ENCODE measurements around the gene CEP41.

CEP41 gene

DNA sequence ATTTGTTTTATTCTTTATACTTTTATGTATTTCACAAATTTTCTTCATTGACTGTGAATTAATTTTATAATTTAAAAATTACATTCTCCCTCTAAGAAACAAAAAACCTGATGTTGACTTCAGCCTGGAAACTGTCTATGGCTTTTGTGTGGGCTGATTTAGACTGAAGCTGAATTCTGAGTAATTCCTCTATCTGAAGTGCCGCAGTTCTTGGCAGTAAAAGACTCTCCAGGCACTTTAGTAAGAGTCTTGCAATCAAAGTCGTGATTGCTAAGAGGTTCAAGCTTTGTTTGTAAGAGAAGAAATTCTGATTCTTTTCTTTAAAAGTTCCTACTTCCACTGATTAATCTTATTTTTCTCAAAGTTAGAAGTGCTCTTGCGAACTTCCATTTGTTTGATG lies 3.4 kb upstream of the CEP41 start:
- H3K9me3 Mint-ChIP-seq: peaks cover 2 to 5% of the 10 kb centered on the region in 2 donors
- no peak overlapping the region for H3K27ac Mint-ChIP-seq
- DNase-seq (no peak), ATAC-seq (replicated peaks) (no peak)
- no peak overlapping the region for H3K4me3 Mint-ChIP-seq
- H3K27me3 Mint-ChIP-seq: peaks cover 0 to 9% of the 10 kb centered on the region in 2 donors
- H3K4me1 Mint-ChIP-seq: peaks cover 8 to 27% of the 10 kb centered on the region in 2 donors
- H3K36me3 Mint-ChIP-seq: peaks cover 3 to 7% of the 10 kb centered on the region in 2 donors

DNA sequence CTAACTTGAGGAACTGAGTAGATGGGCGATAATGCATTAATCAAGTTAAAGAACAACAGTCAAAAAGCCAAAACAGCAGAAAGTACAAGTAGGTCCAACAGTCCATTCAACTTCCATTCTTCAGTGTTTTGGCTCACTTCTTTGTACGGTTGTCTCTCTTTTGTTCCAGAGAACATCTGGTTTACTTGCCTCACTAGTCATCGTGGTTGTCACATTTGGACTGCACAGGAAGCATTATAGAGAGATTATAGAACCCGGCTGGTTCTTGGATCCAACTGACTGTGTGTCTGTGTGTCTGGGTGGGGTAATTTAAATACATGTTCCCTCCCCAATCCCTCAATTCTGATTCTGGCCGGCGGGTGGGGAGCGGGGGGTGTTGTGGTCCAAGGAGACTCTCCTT lies 1.8 kb upstream of the CEP41 start:
- peaks cover 0 to 5% of the 10 kb centered on the region in 2 donors for H3K27me3 Mint-ChIP-seq
- H3K9me3 Mint-ChIP-seq: no peaks in the 10 kb centered on the region
- peaks cover 2 to 4% of the 10 kb centered on the region in 2 donors for H3K36me3 Mint-ChIP-seq
- DNase-seq (no peak), ATAC-seq (replicated peaks) (no peak)
- peaks cover 8 to 28% of the 10 kb centered on the region in 2 donors for H3K4me1 Mint-ChIP-seq
- H3K27ac Mint-ChIP-seq: no peak overlapping the region
- H3K4me3 Mint-ChIP-seq: no peak overlapping the region

DNA sequence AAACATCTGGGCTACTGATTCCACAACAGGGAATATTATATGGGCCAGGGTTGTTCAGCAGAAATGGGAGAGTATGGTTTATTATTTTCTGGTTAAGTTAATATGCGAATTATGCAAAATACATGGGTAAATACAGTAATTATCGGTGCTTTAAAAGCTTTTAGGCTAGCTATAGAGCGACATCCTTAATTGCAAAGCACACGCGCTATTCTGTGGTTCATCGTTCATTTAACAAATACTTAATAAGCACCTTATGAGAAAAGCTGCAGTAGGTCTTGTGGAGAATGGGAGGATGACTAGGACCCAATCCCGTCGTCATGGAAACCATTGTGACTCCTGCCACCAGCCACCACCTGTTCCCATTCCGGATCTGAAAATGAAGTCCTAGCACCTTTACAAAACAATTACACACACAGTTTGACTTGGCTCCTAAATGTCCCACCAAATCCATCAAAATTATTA lies 623 bp upstream of the CEP41 start:
- peaks cover 8 to 28% of the 10 kb centered on the region in 2 donors for H3K4me1 Mint-ChIP-seq
- DNase-seq: no peak
- peaks cover 2 to 7% of the 10 kb centered on the region in 2 donors for H3K36me3 Mint-ChIP-seq
- peak overlapping the region; percentile 98 to 99 for H3K4me3 Mint-ChIP-seq
- ATAC-seq (replicated peaks): no peak
- H3K9me3 Mint-ChIP-seq: no peaks in the 10 kb centered on the region
- H3K27me3 Mint-ChIP-seq: peaks cover 0 to 5% of the 10 kb centered on the region in 2 donors
- H3K27ac Mint-ChIP-seq: peak overlapping the region; percentile 100

DNA sequence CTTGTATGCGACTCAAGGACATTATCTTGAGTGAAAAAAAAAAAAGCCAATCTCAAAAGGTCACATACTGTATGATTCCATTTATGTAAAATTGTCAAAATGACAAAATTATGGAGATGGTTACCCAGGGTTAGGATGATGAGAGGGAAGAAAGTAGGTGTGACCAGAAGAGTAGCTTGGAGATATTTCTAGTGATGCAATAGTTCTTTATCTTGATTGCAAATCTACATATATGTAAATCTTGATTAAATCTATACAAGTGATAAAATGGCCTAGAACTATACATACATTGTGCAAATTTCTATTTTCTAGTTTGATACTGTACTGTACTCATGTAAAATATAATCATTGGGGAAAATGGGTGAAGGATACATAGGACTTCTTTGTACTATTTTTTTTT lies 4.6 kb downstream of the CEP41 start:
- H3K27me3 Mint-ChIP-seq: no peaks in the 10 kb centered on the region
- no peak for ATAC-seq (replicated peaks)
- no peak overlapping the region for H3K4me3 Mint-ChIP-seq
- peaks cover 10 to 19% of the 10 kb centered on the region in 2 donors for H3K4me1 Mint-ChIP-seq
- H3K9me3 Mint-ChIP-seq: no peaks in the 10 kb centered on the region
- no peak for DNase-seq
- H3K27ac Mint-ChIP-seq: no peak overlapping the region
- H3K36me3 Mint-ChIP-seq: peaks cover 2 to 7% of the 10 kb centered on the region in 2 donors

DNA sequence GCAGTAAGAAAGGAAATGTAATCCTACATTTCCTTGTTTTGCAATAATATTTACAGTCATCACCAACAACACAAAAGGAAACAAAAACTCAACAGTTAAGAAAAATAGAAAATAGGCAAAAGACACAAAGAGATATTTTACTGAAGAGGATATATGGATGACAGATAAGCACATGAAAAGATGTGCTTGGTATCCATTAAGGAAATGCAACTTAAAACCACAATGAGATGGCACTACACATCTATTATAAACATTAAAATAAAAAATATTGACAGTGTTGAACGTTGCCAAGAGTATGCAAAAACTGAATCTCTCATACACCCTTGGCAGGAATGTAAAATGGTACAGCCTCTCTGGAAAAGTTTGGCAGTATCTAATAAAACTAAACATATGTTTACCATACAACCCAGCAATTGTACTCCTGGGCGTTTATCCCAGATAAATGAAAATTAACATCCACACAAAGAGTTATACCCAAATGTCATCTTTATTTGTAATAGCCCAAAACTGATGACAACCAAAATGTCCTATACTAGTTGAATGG lies 5.4 kb downstream of the CEP41 start:
- H3K27ac Mint-ChIP-seq: no peak overlapping the region
- H3K4me1 Mint-ChIP-seq: peaks cover 7 to 13% of the 10 kb centered on the region in 2 donors
- H3K4me3 Mint-ChIP-seq: no peak overlapping the region
- no peaks in the 10 kb centered on the region for H3K9me3 Mint-ChIP-seq
- no peaks in the 10 kb centered on the region for H3K27me3 Mint-ChIP-seq
- H3K36me3 Mint-ChIP-seq: peaks cover 0 to 3% of the 10 kb centered on the region in 2 donors
- DNase-seq (no peak), ATAC-seq (replicated peaks) (no peak)

DNA sequence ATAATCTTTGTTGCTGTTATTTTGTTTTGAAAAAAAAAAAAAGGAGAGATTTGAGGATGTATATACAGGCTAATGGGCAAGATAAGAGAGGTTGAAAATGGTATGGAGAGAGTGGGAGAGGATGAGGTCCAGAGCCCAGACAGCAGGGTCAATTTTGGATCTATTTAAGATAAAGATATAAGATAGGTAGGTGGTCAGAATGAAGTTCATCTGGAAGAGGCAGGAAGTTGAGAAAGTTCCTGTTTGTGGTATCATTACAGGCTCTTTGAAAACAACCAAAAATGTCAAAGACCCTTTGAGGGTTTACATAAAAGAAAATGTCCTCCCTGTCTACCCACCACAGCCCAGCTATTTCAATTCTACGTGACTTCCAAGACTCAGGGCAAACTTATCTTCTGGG lies 7.5 kb downstream of the CEP41 start:
- peaks cover 0 to 2% of the 10 kb centered on the region in 2 donors for H3K4me1 Mint-ChIP-seq
- H3K27ac Mint-ChIP-seq: no peak overlapping the region
- H3K36me3 Mint-ChIP-seq: peaks cover 4 to 6% of the 10 kb centered on the region in 2 donors
- DNase-seq (no peak), ATAC-seq (replicated peaks) (no peak)
- no peaks in the 10 kb centered on the region for H3K9me3 Mint-ChIP-seq
- no peaks in the 10 kb centered on the region for H3K27me3 Mint-ChIP-seq
- H3K4me3 Mint-ChIP-seq: no peak overlapping the region

DNA sequence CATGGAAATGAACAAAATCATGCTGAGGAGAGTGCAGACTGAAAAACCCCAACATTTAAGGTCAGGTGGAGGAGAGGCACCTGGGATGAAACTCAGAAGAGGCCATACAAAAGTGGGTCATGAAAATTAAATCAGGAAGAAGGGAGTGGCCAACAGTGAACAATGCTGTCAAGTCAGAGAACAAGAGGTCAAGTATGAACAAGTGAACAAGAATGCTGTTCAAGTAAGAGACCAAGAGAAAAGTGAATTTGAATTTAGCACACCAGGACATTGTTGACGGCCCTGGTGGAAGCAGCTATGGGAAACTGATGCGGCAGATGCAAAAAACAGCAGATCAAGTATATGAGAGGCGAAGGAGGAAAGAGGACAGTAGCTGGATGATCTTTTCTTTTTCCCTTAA lies 7.9 kb downstream of the CEP41 start:
- Mint-ChIP-seq H3K27ac (no peak overlapping the region), H3K4me1 (peaks cover 0 to 2% of the 10 kb centered on the region in 2 donors), H3K27me3 (no peaks in the 10 kb centered on the region), H3K9me3 (no peaks in the 10 kb centered on the region), H3K4me3 (no peak overlapping the region), H3K36me3 (peaks cover 4 to 6% of the 10 kb centered on the region in 2 donors)
- DNase-seq (no peak), ATAC-seq (replicated peaks) (no peak)

DNA sequence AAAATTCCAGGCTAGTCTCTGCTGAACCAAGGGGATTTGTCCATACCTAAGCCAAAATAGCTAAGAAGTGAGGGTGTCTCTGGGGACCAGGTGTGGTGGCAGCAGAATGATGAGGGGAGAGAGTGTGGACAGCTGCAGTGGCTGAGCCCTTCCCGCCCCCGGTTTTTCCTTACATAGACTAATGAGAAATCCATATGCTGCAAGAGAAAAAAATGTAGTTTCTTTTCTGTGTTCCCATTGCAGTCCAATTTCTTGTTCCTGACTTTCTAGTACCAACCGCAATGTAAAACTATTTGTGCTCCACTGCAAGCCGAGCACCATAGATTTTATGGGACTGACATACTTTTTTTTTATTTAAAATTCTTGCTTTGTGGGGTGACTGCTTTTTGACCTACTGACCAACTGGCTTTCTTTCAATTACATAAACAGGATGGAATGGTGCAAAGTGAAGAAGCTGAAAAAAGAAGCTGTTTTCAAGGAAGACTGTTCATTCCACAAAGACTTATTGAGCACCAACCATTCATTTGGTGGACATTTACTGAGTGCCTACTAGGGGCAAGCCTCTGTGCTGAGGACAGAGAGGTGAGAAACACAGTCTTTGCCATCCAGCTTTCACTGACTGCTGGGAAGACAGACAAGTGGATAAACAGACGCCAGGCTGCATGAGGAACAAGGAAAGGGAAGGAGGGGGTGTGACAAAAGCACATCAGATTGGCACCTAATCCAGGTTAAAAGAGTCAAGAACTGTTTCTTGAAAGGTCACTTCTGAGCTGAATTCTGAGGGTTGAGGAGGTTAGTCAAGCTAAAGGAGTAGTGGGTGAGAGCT lies 9.8 kb downstream of the CEP41 start:
- Mint-ChIP-seq H3K36me3 (peaks cover 3 to 6% of the 10 kb centered on the region in 2 donors), H3K4me1 (peaks cover 0 to under 1% of the 10 kb centered on the region in 2 donors), H3K27ac (no peak overlapping the region), H3K27me3 (no peaks in the 10 kb centered on the region), H3K4me3 (no peak overlapping the region), H3K9me3 (no peaks in the 10 kb centered on the region)
- ATAC-seq (replicated peaks) (no peak), DNase-seq (no peak)

DNA sequence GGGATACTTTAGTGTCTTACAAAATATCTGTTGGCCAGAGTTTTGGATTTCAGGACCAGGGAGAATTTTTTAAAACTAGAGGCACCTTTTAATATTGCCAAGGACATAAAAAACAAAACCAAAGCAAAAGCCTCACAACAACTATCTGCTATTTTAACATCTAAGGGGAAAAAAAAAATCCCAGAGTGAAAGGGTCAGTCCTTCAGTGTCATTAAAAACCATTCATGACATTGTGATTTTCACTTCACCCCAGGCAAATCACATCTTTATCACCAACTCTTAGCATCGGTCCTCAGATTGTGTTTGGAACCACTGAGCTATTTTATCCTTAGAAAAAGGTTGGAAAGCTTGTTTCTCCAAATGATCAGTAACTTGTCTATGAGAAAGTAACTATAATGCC lies 10.7 kb downstream of the CEP41 start:
- H3K4me1 Mint-ChIP-seq: no peaks in the 10 kb centered on the region
- peaks cover 6 to 7% of the 10 kb centered on the region in 2 donors for H3K36me3 Mint-ChIP-seq
- no peak overlapping the region for H3K4me3 Mint-ChIP-seq
- ATAC-seq (replicated peaks) (no peak), DNase-seq (no peak)
- H3K27ac Mint-ChIP-seq: no peak overlapping the region
- H3K9me3 Mint-ChIP-seq: no peaks in the 10 kb centered on the region
- H3K27me3 Mint-ChIP-seq: no peaks in the 10 kb centered on the region

DNA sequence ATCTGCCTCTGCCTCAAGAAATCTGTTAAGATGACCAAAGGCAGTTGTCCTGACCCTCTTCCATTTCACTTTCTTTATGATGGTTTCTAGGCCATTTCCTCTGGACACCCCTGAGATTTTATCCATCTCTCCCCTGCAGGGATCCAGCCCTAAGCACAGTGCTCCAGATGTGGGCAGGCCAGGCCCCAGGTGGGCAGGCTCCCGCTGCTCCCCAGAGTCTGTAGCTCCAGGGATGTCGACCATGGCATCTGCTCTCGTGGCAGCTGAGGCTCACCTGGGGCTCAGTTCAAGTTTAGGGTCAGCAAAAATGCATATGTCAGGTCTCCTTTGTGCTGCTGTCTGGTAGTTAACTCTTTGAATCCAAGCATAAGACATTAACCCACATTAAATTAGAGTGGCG lies 11.8 kb downstream of the CEP41 start:
- Mint-ChIP-seq H3K4me1 (no peaks in the 10 kb centered on the region), H3K4me3 (no peak overlapping the region), H3K36me3 (peaks cover 6 to 7% of the 10 kb centered on the region in 2 donors), H3K9me3 (no peaks in the 10 kb centered on the region), H3K27me3 (no peaks in the 10 kb centered on the region), H3K27ac (no peak overlapping the region)
- ATAC-seq (replicated peaks) (no peak), DNase-seq (no peak)

DNA sequence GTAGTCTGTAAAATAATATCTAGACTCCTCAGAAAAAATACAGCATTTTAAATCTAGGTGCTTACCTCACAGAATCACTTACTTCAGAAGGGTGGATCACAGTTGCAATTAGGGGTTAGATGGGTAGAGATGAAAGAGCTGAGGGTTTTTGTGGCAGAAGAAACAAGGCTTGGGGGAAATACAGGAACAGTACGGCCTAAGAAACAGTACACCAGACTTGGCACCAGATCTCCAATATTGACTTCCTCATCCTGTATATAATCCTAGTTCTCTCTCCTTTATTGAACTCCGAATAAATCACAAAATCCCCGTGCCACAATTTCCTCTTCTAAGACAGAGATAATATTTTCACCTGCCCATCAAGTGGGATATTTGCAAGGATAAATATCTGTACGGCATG lies 14.3 kb downstream of the CEP41 start:
- ATAC-seq (replicated peaks): no peak
- peaks cover 6 to 7% of the 10 kb centered on the region in 2 donors for H3K36me3 Mint-ChIP-seq
- no peak overlapping the region for H3K4me3 Mint-ChIP-seq
- no peak overlapping the region for H3K27ac Mint-ChIP-seq
- H3K4me1 Mint-ChIP-seq: no peaks in the 10 kb centered on the region
- DNase-seq: no peak
- no peaks in the 10 kb centered on the region for H3K27me3 Mint-ChIP-seq
- H3K9me3 Mint-ChIP-seq: no peaks in the 10 kb centered on the region

DNA sequence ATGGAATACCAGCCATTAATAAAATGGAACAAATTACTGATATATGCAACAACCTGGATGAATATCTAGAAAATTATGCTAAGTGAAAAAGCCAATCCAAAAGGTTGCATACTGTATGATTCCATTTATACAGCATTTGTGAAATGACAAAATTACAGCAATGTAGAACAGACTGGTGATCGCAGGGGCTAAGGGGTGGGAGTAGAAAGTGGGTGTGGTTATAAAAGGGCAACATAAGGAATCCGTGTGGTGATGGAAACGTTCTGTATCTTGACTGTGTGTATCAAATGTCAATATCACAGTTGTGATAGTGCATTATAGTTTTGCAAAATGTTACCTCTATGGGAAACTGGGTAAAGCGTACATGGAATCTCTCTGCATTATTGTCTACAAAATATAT lies 15.0 kb downstream of the CEP41 start:
- no peaks in the 10 kb centered on the region for H3K9me3 Mint-ChIP-seq
- no peak for ATAC-seq (replicated peaks)

DNA sequence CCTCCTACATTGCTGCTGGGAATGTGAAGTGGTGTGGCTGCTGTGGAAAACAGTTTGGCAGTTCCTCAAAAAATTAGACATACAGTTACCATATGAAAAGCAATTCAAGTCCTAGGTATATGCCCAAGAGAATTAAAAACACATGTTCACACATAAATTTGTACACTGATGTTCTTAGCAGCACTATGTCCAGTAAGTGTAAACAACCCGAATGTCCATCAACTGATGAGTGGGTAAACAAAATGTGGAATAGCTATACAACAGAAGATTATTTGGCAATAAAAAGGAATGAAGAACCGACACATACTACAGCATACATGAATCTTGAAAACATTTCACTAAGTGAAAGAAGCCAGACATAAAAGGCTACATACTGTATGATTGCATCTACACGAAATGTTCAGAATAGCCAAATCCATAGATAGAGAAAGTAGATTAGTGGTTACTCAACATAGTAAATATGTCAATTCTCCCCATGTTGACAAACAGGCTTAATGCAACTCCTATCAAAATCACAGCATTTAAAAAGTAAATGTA lies 17.2 kb downstream of the CEP41 start:
- no peak overlapping the region for H3K27ac Mint-ChIP-seq
- H3K4me1 Mint-ChIP-seq: no peaks in the 10 kb centered on the region
- ATAC-seq (replicated peaks) (no peak), DNase-seq (no peak)
- no peaks in the 10 kb centered on the region for H3K27me3 Mint-ChIP-seq
- H3K9me3 Mint-ChIP-seq: no peaks in the 10 kb centered on the region
- no peak overlapping the region for H3K4me3 Mint-ChIP-seq
- H3K36me3 Mint-ChIP-seq: peaks cover 4 to 15% of the 10 kb centered on the region in 2 donors

More for the DNA sequence above, 15.0 kb downstream of the CEP41 start:
- Mint-ChIP-seq H3K27me3 (no peaks in the 10 kb centered on the region), H3K27ac (no peak overlapping the region), H3K4me3 (no peak overlapping the region), H3K4me1 (no peaks in the 10 kb centered on the region), H3K36me3 (peaks cover 8 to 12% of the 10 kb centered on the region in 2 donors)
- DNase-seq: no peak

DNA sequence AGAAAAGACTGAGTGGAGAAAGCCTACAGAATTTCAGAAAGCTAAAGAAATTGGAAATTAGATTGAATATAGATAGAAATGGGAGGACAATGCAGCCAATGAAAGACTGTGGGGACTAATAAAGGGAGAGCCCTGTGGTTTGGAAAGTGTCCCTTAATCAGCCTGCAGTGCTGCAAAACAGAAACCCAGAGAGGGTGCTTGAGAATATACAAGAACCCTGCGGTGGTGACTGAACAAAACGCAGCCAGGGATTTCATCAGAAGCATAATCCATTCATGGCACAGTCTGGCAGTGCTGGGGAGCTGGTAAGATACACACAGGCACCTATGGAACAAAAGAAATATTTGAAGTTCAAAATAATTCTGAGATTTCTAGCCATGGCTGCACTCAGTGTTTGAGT lies 19.1 kb downstream of the CEP41 start:
- no peak overlapping the region for H3K4me3 Mint-ChIP-seq
- H3K27me3 Mint-ChIP-seq: no peaks in the 10 kb centered on the region
- DNase-seq (no peak), ATAC-seq (replicated peaks) (no peak)
- H3K36me3 Mint-ChIP-seq: peaks cover 4 to 19% of the 10 kb centered on the region in 2 donors
- no peak overlapping the region for H3K27ac Mint-ChIP-seq
- no peaks in the 10 kb centered on the region for H3K9me3 Mint-ChIP-seq
- H3K4me1 Mint-ChIP-seq: peaks cover 0 to 3% of the 10 kb centered on the region in 2 donors
